ENCODE measurements around the gene RUSC1.
"Not testable (repeated sequence)": the region's sequence is repeated elsewhere in the genome, so short reads cannot be mapped to it uniquely, and the experiment has no call there.

The RUSC1 gene

GRCh38 chr1:155322953-155323728 lies 2.4 kb downstream of the RUSC1 start:
- DNase-seq (ENCODE audit: low read depth in 1 of 2, low spot score in 1 of 2) = peak; percentile 77 to 88

GRCh38 chr1:155323729-155324036 lies 3.0 kb downstream of the RUSC1 start:
- peak; percentile 66 to 69 for DNase-seq (ENCODE audit: low read depth in 1 of 2, low spot score in 1 of 2)

- peak; percentile 70 to 81 for DNase-seq (ENCODE audit: low read depth in 1 of 2, low spot score in 1 of 2)
These were observed 3.5 kb downstream of the RUSC1 start for GRCh38 chr1:155324037-155324716.

- DNase-seq (ENCODE audit: low read depth in 1 of 2, low spot score in 1 of 2) = no peak
These were observed 4.3 kb downstream of the RUSC1 start for GRCh38 chr1:155324717-155325602.

GRCh38 chr1:155325603-155325893 lies 4.9 kb downstream of the RUSC1 start:
- no peak for DNase-seq (ENCODE audit: low read depth in 1 of 2, low spot score in 1 of 2)

GRCh38 chr1:155326020-155326526 lies 5.4 kb downstream of the RUSC1 start:
- DNase-seq (ENCODE audit: low read depth in 1 of 2, low spot score in 1 of 2) = no peak

GRCh38 chr1:155326631-155327037 lies 5.9 kb downstream of the RUSC1 start:
- DNase-seq (ENCODE audit: low read depth in 1 of 2, low spot score in 1 of 2) = no peak

- no peak for DNase-seq (ENCODE audit: low read depth in 1 of 2, low spot score in 1 of 2)
These were observed 7.3 kb downstream of the RUSC1 start for GRCh38 chr1:155327981-155328380.

- not testable (repeated sequence) for DNase-seq (ENCODE audit: low read depth in 1 of 2, low spot score in 1 of 2)
These were observed 8.2 kb downstream of the RUSC1 start for GRCh38 chr1:155328856-155329255.

- no peak for DNase-seq (ENCODE audit: low read depth in 1 of 2, low spot score in 1 of 2)
These were observed 9.4 kb downstream of the RUSC1 start for GRCh38 chr1:155329980-155330598.

GRCh38 chr1:155334962-155335361 lies 14.3 kb downstream of the RUSC1 start:
- DNase-seq (ENCODE audit: low read depth in 1 of 2, low spot score in 1 of 2) = no peak

GRCh38 chr1:155339515-155340097 lies 18.9 kb downstream of the RUSC1 start:
- no peak for DNase-seq (ENCODE audit: low read depth in 1 of 2, low spot score in 1 of 2)

- DNase-seq (ENCODE audit: low read depth in 1 of 2, low spot score in 1 of 2) = no peak
These were observed 22.1 kb downstream of the RUSC1 start for GRCh38 chr1:155342842-155343241.

GRCh38 chr1:155352631-155353030 lies 31.9 kb downstream of the RUSC1 start:
- DNase-seq (ENCODE audit: low read depth in 1 of 2, low spot score in 1 of 2) = no peak

GRCh38 chr1:155360051-155360450 lies 39.4 kb downstream of the RUSC1 start:
- no peak for DNase-seq (ENCODE audit: low read depth in 1 of 2, low spot score in 1 of 2)

GRCh38 chr1:155379180-155379579 lies 58.5 kb downstream of the RUSC1 start:
- DNase-seq (ENCODE audit: low read depth in 1 of 2, low spot score in 1 of 2) = no peak

GRCh38 chr1:155379631-155380090 lies 59.0 kb downstream of the RUSC1 start:
- DNase-seq (ENCODE audit: low read depth in 1 of 2, low spot score in 1 of 2) = no peak
